BJ (cell line): ENCODE results near the gene TRMU. TPM values are rescaled to one million over a fixed set of nuclear protein-coding genes. Genes with fewer than 3 reads are reported as not detected.
"Not testable (repeated sequence)": the region's sequence is repeated elsewhere in the genome, so short reads cannot be mapped to it uniquely, and the experiment has no call there.

Source experiments
- CTCF ChIA-PET: fragments of 350-600 bp; formaldehyde crosslinking; extraction: SDS; loops from one replicate; lab custom pipeline; 2021; ENCODE audit warnings: antibody characterized with exemption, inconsistent platforms; lab: Yijun Ruan, JAX
- POLR2A ChIA-PET: fragments of 300-600 bp; sonication (Branson Sonifier 250); formaldehyde crosslinking; extraction: SDS; loops from one replicate; lab custom pipeline; 2021; ENCODE audit warnings: antibody characterized with exemption; lab: Charles Lee
- DNase-seq: peaks from one replicate; pipeline ENCODE4 v3.0.0-alpha.2; 2011; ENCODE audit warnings: low read depth
- H3K27me3 ChIP-seq: 2 replicates; pipeline ENCODE4 v1.6.0; 2011; ENCODE audit warnings: low read length; ENCODE audit not compliant: control insufficient read depth, insufficient read depth
- H3K36me3 ChIP-seq: 2 replicates; pipeline ENCODE4 v1.5.1; 2011; ENCODE audit warnings: low read length; ENCODE audit not compliant: control insufficient read depth, insufficient read depth
- H3K4me3 ChIP-seq: 2 replicates; pipeline ENCODE4 v1.5.1; 2011; ENCODE audit warnings: low read depth, mild to moderate bottlenecking, control low read depth, low read length
- polyA plus RNA-seq: library from polyadenylated mRNA; depleted of rRNA; stranded (reverse); fragments of >200 nt; gene quantifications from 2 replicates; pipeline ENCODE4 v1.2.3, GENCODE V29; 2011
- TF ChIP-seq, protein P1 (sequence below): IDR thresholded peaks from 2 replicates; pipeline ENCODE4 v1.5.1; 2011; ENCODE audit warnings: low read depth, mild to moderate bottlenecking, control low read depth, inconsistent platforms, low read length, moderate library complexity; ENCODE audit not compliant: insufficient read depth

Gene TRMU
- polyA plus RNA-seq, 1 experiment, result 25.2 TPM

DNA sequence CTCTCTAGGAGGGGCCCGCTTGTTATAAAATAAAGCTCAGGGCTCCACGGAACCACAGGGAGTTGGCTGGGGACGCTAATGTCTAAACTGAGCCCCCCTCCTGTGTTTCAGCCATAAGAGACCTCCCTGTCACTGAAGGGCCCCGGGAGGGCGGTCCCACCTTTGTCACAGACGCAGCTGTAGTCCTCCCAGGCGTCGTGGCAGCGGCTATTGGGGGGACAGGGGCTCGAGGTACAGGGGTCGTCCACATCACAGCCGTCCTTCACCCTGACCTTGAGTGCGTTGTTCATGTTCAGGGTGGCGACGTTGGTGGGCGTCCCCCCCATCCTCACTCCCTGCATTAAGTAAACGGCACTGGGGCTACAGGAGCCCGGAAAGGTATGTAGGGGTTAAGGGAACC is 62.0 kb downstream of the TRMU start:
- Histone ChIP-seq H3K4me3 (no peak overlapping the region), H3K36me3 (no peaks in the 10 kb centered on the region), H3K27me3 (no peaks in the 10 kb centered on the region)
- ChIA-PET POLR2A (no interaction called here), CTCF (interaction anchor here (1.0 kb wide), 1 partner anchor 150 kb away, joined by 3 read pairs; no protein-coding TSS in a partner anchor)
- DNase-seq, result no peak
- TF ChIP-seq, protein P1, sequence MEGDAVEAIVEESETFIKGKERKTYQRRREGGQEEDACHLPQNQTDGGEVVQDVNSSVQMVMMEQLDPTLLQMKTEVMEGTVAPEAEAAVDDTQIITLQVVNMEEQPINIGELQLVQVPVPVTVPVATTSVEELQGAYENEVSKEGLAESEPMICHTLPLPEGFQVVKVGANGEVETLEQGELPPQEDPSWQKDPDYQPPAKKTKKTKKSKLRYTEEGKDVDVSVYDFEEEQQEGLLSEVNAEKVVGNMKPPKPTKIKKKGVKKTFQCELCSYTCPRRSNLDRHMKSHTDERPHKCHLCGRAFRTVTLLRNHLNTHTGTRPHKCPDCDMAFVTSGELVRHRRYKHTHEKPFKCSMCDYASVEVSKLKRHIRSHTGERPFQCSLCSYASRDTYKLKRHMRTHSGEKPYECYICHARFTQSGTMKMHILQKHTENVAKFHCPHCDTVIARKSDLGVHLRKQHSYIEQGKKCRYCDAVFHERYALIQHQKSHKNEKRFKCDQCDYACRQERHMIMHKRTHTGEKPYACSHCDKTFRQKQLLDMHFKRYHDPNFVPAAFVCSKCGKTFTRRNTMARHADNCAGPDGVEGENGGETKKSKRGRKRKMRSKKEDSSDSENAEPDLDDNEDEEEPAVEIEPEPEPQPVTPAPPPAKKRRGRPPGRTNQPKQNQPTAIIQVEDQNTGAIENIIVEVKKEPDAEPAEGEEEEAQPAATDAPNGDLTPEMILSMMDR, result no peak

DNA sequence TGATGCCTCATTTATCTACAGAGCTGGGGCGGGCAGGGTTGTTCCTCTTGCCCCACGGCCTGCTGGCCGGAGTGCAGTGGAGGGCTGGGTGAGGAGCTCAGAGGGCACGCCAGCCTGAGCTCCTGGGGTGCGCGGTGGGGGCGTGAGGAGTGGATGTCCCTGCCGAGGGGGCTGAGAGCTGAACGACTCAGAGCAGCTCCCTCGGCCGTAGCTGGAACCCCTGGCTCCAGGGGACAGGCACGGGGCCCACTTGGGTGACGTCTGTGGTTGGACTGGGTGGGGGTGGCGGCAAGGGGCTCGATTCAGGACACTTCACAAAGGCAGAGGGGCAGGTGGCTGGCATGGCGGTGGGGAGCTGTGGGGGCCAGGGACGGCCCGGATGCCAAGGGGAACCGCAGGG is 62.4 kb downstream of the TRMU start:
- TF ChIP-seq, protein P1, result no peak
- H3K36me3 ChIP-seq, result no peaks in the 10 kb centered on the region
- DNase-seq, result no peak
- H3K4me3 ChIP-seq, result no peak overlapping the region
- H3K27me3 ChIP-seq, result no peaks in the 10 kb centered on the region
- ChIA-PET CTCF (interaction anchor here (0.6 to 1.0 kb wide), 2 partner anchors 150 to 289 kb away, joined by 3 read pairs; no protein-coding TSS in a partner anchor), POLR2A (no interaction called here)

DNA sequence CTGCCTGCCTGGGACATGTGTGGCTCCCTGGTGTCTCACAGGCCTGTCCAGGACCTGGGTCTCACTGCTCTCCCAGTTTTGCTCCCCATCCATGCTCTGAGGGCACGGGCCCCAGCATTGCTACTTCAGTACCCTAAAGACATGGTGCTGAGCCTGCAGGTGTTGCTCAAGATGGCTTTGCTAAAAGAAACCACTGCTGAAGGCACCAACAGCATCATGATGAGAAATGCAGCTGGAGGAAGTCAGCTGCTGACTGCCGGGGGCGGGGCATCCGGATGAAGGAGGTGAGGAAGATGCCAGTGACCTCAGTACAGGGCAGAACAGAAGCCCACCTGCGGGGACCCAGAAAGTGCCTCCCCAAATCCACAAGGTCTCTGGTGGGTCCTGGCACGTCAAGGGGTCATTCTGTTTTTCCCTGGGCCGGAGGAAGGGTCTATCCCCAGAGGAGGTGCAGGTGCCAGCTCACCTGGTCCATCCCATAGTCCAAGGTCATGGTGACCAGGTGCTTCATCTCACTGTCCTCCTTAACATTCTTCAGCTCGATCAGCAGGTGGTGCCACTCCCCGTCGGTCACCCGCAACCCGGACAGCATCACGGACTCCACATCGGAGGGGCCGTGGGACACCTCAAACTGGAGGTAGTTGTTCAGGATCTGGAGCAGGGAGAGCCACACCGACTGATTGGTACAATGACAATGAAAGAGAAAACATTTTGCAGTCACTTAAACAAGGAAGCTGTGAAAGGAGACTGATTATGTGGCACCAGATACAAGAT is 63.9 kb downstream of the TRMU start:
- TF ChIP-seq, protein P1, result no peak
- ChIA-PET CTCF (no interaction called here), POLR2A (no interaction called here)
- Histone ChIP-seq H3K27me3 (no peaks in the 10 kb centered on the region), H3K4me3 (no peak overlapping the region), H3K36me3 (no peaks in the 10 kb centered on the region)
- no peak for DNase-seq

DNA sequence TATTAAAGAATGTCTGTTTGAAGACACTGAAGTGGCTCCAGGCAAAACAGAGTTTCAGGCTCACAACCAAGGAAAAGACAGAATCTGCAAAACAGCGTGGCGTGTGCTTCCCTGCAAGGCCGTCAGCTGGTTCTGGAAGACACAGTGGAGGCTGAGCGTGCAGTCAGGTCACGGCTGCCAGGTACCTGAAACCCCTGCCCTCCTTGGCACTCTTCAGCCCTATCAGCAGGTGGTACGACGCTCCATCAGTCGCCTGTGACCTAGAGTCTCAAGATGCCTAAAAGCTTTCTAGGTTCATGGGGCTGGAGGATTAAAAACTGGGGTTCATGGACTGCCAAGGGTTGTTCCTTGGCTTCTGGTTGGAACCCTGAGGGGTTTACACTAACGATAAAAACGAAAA is 65.9 kb downstream of the TRMU start:
- ChIA-PET CTCF (no interaction called here), POLR2A (no interaction called here)
- DNase-seq, result no peak
- Histone ChIP-seq H3K27me3 (no peaks in the 10 kb centered on the region), H3K4me3 (no peak overlapping the region), H3K36me3 (no peaks in the 10 kb centered on the region)
- TF ChIP-seq, protein P1, result no peak

DNA sequence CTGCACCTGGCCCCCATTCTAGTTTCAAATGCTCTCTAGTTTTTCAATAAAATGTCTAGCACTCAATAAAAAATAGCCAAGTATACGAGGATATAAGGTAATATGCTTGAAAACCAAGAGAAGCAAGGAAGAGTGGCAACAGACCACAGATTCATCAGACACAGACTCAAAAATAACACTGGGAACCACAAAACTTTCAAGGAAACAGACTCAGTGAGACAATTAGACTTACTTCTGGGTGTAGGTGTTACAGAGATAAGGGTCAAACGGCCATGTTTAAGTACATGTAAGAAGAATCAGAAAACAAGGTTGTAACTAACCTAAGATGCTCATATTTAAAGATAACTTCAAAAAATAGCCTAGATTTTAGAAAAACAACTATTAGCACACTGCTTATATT is 67.0 kb downstream of the TRMU start:
- DNase-seq, result no peak
- Histone ChIP-seq H3K27me3 (no peaks in the 10 kb centered on the region), H3K36me3 (no peaks in the 10 kb centered on the region), H3K4me3 (no peak overlapping the region)
- ChIA-PET POLR2A (no interaction called here), CTCF (interaction anchor here (1.0 kb wide), 1 partner anchor 35 kb away, joined by 5 read pairs; no protein-coding TSS in a partner anchor)
- TF ChIP-seq, protein P1, result no peak

DNA sequence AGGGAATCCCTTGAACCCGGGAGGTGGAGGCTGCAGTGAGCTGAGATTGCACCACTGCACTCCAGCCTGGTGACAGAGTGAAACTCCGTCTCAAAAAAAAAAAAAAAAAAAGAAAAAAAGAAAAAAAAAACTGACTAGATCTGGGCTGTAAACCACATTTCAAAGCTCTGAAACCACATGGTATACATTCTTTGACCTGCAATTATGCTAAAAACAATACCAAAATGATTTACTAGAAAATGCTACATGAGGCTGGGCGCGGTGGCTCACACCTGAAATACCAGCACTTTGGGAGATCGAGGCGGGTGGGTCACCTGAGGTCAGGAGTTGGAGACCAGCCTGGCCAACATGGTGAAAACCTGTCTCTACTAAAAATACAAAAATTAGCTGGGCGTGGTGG is 68.4 kb downstream of the TRMU start:
- H3K36me3 ChIP-seq, H3K4me3 ChIP-seq, CTCF ChIA-PET, H3K27me3 ChIP-seq, POLR2A ChIA-PET, DNase-seq: not testable (repeated sequence)
